ENCODE results near the gene D2HGDH.
"Not testable (repeated sequence)": the region's sequence is repeated elsewhere in the genome, so short reads cannot be mapped to it uniquely, and the experiment has no call there.

DNA sequence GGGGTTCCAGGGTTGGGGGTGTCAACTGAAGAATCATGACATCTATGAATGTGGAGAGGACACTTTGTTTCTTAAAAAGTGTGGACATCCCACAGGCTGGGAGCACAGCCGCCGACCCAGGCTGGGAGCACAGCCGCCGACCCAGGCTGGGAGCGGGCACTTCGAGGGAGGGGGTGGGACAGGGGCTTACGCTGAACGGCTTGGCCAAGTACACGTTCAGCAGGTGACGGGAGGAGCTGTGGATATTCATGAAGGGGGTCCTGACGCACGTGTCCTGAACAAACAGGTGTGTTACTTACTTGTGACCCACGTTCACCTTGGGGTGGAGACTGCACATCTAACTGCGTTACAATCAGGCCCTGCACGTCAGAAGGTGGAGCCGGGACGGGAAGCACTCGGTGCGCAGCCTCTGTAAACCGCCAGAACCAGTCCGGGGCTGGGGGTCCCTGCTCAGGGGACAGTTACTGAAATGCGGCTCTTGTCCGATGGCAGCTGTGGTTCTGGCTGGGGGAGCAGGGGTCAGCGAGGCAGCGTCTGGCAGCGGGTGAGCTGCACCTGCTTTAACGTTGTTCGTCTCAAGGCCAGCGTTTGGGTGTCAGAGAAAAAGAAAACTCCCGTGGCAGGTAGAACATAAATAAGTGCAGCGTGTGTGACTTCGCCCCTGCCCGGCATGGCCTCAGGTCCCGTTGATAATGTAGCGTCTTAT is 65.9 kb downstream of the D2HGDH start:
- TF ChIP-seq, protein P1, sequence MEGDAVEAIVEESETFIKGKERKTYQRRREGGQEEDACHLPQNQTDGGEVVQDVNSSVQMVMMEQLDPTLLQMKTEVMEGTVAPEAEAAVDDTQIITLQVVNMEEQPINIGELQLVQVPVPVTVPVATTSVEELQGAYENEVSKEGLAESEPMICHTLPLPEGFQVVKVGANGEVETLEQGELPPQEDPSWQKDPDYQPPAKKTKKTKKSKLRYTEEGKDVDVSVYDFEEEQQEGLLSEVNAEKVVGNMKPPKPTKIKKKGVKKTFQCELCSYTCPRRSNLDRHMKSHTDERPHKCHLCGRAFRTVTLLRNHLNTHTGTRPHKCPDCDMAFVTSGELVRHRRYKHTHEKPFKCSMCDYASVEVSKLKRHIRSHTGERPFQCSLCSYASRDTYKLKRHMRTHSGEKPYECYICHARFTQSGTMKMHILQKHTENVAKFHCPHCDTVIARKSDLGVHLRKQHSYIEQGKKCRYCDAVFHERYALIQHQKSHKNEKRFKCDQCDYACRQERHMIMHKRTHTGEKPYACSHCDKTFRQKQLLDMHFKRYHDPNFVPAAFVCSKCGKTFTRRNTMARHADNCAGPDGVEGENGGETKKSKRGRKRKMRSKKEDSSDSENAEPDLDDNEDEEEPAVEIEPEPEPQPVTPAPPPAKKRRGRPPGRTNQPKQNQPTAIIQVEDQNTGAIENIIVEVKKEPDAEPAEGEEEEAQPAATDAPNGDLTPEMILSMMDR (IDR thresholded peaks at IDR 0.05) = not testable (repeated sequence)
- not testable (repeated sequence) for TF ChIP-seq POLR2A (IDR thresholded peaks at IDR 0.05)

Measured in testis (tissue), 2 donors.